PC-3 (cell line): ENCODE results near the gene RPS2. TPM values are rescaled to one million over a fixed set of nuclear protein-coding genes. Genes with fewer than 3 reads are reported as not detected.

ENCODE experiments used
- ATAC-seq: fragments of 200-7000 bp; cut with Tn5 transposase; 2 replicates; pipeline ENCODE4 v1.9.1; 2020; ENCODE audit warnings: mild to moderate bottlenecking, moderate library complexity
- BruUV-seq: library from RNA; stranded (reverse); fragments of 400-500 nt; replicated peaks from 2 replicates; lab custom pipeline; 2021; lab: Mats Ljungman, UMichigan
- CTCF ChIA-PET: fragments of 300-600 bp; sonication (Branson Sonifier 250); formaldehyde crosslinking; loops from one replicate; lab custom pipeline; 2022; ENCODE audit warnings: antibody characterized with exemption; lab: Charles Lee
- POLR2A ChIA-PET: fragments of 300-600 bp; sonication (Branson Sonifier 250); formaldehyde crosslinking; loops from one replicate; lab custom pipeline; 2022; ENCODE audit warnings: antibody characterized with exemption; ENCODE audit not compliant: unreplicated experiment; lab: Charles Lee
- DNase-seq: peaks from one replicate; pipeline ENCODE4 v3.0.0-alpha.2; 2015
- H2AFZ ChIP-seq: fragments of 300-600 bp; sonication (generic); 2 replicates; pipeline ENCODE4 v1.6.0; 2016; ENCODE audit warnings: antibody characterized with exemption, low read length
- H3F3A ChIP-seq: fragments of 300-600 bp; sonication (generic); one replicate; pipeline ENCODE4 v1.6.0; 2017; ENCODE audit warnings: antibody characterized with exemption, low read length, control low read depth, mild to moderate bottlenecking; ENCODE audit not compliant: unreplicated experiment
- H3K27ac ChIP-seq: fragments of 300-600 bp; sonication (generic); 2 replicates; pipeline ENCODE4 v1.5.1; 2016; ENCODE audit warnings: mild to moderate bottlenecking, low read length
- H3K27me3 ChIP-seq: fragments of 300-600 bp; sonication (generic); 2 replicates; pipeline ENCODE4 v1.6.1; 2016; ENCODE audit warnings: low read length, mixed read lengths
- H3K36me3 ChIP-seq: fragments of 300-600 bp; sonication (generic); 2 replicates; pipeline ENCODE4 v1.6.1; 2016; ENCODE audit warnings: low read depth, mixed run types, low read length, mixed read lengths
- H3K4me1 ChIP-seq: fragments of 300-600 bp; sonication (generic); 2 replicates; pipeline ENCODE4 v1.5.1; 2016; ENCODE audit warnings: low read length; ENCODE audit not compliant: insufficient read depth
- H3K4me2 ChIP-seq: fragments of 300-600 bp; sonication (generic); 2 replicates; pipeline ENCODE4 v1.6.0; 2016; ENCODE audit warnings: low read length
- H3K4me3 ChIP-seq: fragments of 300-600 bp; sonication (generic); 2 replicates; pipeline ENCODE4 v1.5.1; 2016; ENCODE audit warnings: mild to moderate bottlenecking, low read length, mixed read lengths
- H3K79me2 ChIP-seq: fragments of 300-600 bp; sonication (generic); 2 replicates; pipeline ENCODE4 v1.6.1; 2017; ENCODE audit warnings: low read length, mixed read lengths
- H3K9ac ChIP-seq: fragments of 300-600 bp; sonication (generic); 2 replicates; pipeline ENCODE4 v1.6.0; 2016; ENCODE audit warnings: mild to moderate bottlenecking, low read length
- H3K9me2 ChIP-seq: fragments of 300-600 bp; sonication (generic); replicated peaks from 2 replicates; pipeline ENCODE4 v1.6.1; 2016; ENCODE audit warnings: mixed run types, low read length, mixed read lengths
- H3K9me3 ChIP-seq: fragments of 300-600 bp; sonication (generic); 2 replicates; pipeline ENCODE4 v1.6.1; 2016; ENCODE audit warnings: low read length, mixed read lengths
- H4K20me1 ChIP-seq: fragments of 300-600 bp; sonication (generic); 2 replicates; pipeline ENCODE4 v1.6.1; 2016; ENCODE audit warnings: low read length, mixed read lengths
- CTCF ChIP-seq: fragments of 300-600 bp; sonication (generic); conservative IDR thresholded peaks from 2 replicates; pipeline ENCODE4 v1.5.1; 2017; ENCODE audit warnings: antibody characterized with exemption, low read depth, mild to moderate bottlenecking, low read length
- EZH2 ChIP-seq: fragments of 300-600 bp; sonication (generic); IDR thresholded peaks from one replicate; pipeline ENCODE4 v1.6.1; 2017; ENCODE audit warnings: antibody characterized with exemption, mild to moderate bottlenecking, low read length; ENCODE audit not compliant: unreplicated experiment
- EZH2phosphoT487 ChIP-seq: fragments of 300-600 bp; sonication (generic); IDR thresholded peaks from 2 replicates; pipeline ENCODE4 v1.6.1; 2018; ENCODE audit warnings: mild to moderate bottlenecking, antibody characterized with exemption, low read length, borderline replicate concordance
- intact Hi-C: fragments of 100-400 bp; cut with micrococcal nuclease; formaldehyde crosslinking; loops from 2 replicates; pipeline ENCODE4 v1.9.0; 2023
- total RNA-seq: library from RNA; depleted of rRNA; stranded (reverse); fragments of >200 nt; gene quantifications from 2 replicates; pipeline ENCODE4 v1.2.3, GENCODE V29; 2014

The RPS2 gene
- total RNA-seq, 1 experiment from 2014 or later: 2,234 TPM

- peaks cover 14% of the 10 kb centered on the region for H3K4me1 ChIP-seq
- H2AFZ ChIP-seq: no peak overlapping the region
- TF ChIP-seq EZH2 (no peak), CTCF (no peak), EZH2phosphoT487 (no peak)
- no peaks in the 10 kb centered on the region for H3K27me3 ChIP-seq
- DNase-seq (no peak), ATAC-seq (no peak)
- H3K9me2 ChIP-seq: no peaks in the 10 kb centered on the region
- ChIA-PET CTCF (interaction anchor here (1.0 kb wide), 1 partner anchor 18 kb away, joined by 3 read pairs; no protein-coding TSS in a partner anchor), POLR2A (no interaction called here)
- BruUV-seq: no TSS peak
- intact Hi-C loops: no loop called here
- no peak overlapping the region for H3K9ac ChIP-seq
- no peak overlapping the region for H3K4me3 ChIP-seq
- no peaks in the 10 kb centered on the region for H3F3A ChIP-seq
- H4K20me1 ChIP-seq: peaks cover 33% of the 10 kb centered on the region
- H3K79me2 ChIP-seq: peaks cover 53% of the 10 kb centered on the region
- no peak overlapping the region for H3K4me2 ChIP-seq
- H3K9me3 ChIP-seq: no peaks in the 10 kb centered on the region
- no peak overlapping the region for H3K27ac ChIP-seq
- H3K36me3 ChIP-seq: peaks cover 6% of the 10 kb centered on the region; the same call in 1 of the 2 replicates
These were observed 38.7 kb upstream of the RPS2 start for GRCh38 chr16:2003231-2003826.

- DNase-seq (no peak), ATAC-seq (no peak)
- Histone ChIP-seq H3K9me2 (no peaks in the 10 kb centered on the region), H3K4me3 (no peak overlapping the region), H3K36me3 (peaks cover 6% of the 10 kb centered on the region; the same call in 1 of the 2 replicates), H3K4me1 (peaks cover 9% of the 10 kb centered on the region), H3K27me3 (no peaks in the 10 kb centered on the region), H3F3A (no peaks in the 10 kb centered on the region), H3K9me3 (no peaks in the 10 kb centered on the region), H2AFZ (no peak overlapping the region), H3K27ac (no peak overlapping the region), H3K9ac (no peak overlapping the region), H3K79me2 (peaks cover 46% of the 10 kb centered on the region), H4K20me1 (peaks cover 30% of the 10 kb centered on the region), H3K4me2 (no peak overlapping the region)
- no peak for TF ChIP-seq CTCF
- no peak for TF ChIP-seq EZH2phosphoT487
- TF ChIP-seq EZH2: no peak
- POLR2A ChIA-PET: no interaction called here
- no TSS peak for BruUV-seq
- CTCF ChIA-PET: no interaction called here
- intact Hi-C loops: no loop called here
These were observed 38.0 kb upstream of the RPS2 start for GRCh38 chr16:2002406-2003230.
